Breast epithelium (tissue), 3 donors: ENCODE measurements around the gene NSUN2.

ENCODE experiments used
- POLR2A ChIP-seq: fragments of 450-650 bp; IDR thresholded peaks from one replicate; pipeline ENCODE4 v1.6.1; 2016; ENCODE audit warnings: antibody characterized with exemption, mild to moderate bottlenecking, moderate library complexity
- TF ChIP-seq, protein P1 (sequence below), 3 donors: fragments of 450-650 bp; IDR thresholded peaks; one replicate each; pipeline ENCODE4 v1.5.1; 2016 to 2017; ENCODE audit warnings: antibody characterized with exemption in 3 of 3, mild to moderate bottlenecking in 3 of 3, moderate library complexity in 3 of 3

GRCh38 chr5:6598351-6598900, 34.4 kb downstream of the NSUN2 start:
- TF ChIP-seq, protein P1, sequence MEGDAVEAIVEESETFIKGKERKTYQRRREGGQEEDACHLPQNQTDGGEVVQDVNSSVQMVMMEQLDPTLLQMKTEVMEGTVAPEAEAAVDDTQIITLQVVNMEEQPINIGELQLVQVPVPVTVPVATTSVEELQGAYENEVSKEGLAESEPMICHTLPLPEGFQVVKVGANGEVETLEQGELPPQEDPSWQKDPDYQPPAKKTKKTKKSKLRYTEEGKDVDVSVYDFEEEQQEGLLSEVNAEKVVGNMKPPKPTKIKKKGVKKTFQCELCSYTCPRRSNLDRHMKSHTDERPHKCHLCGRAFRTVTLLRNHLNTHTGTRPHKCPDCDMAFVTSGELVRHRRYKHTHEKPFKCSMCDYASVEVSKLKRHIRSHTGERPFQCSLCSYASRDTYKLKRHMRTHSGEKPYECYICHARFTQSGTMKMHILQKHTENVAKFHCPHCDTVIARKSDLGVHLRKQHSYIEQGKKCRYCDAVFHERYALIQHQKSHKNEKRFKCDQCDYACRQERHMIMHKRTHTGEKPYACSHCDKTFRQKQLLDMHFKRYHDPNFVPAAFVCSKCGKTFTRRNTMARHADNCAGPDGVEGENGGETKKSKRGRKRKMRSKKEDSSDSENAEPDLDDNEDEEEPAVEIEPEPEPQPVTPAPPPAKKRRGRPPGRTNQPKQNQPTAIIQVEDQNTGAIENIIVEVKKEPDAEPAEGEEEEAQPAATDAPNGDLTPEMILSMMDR (IDR thresholded peaks at IDR 0.05): no peak
- no peak for TF ChIP-seq POLR2A
